CD4-positive, alpha-beta T cell (primary cell): ENCODE results near the gene MAN1C1. TPM values are rescaled to one million over a fixed set of nuclear protein-coding genes. Genes with fewer than 3 reads are reported as not detected.

Experiments
- ATAC-seq: fragments of 200-7000 bp; cut with Tn5 transposase; one replicate; pipeline ENCODE4 v1.10.0; 2022; ENCODE audit warnings: mild to moderate bottlenecking; ENCODE audit not compliant: poor library complexity
- CTCF ChIA-PET: fragments of 350-600 bp; sonication (Branson Sonifier 250); formaldehyde crosslinking; loops from one replicate; lab custom pipeline; 2021; ENCODE audit warnings: antibody characterized with exemption, inconsistent platforms; lab: Charles Lee
- POLR2A ChIA-PET: fragments of 350-600 bp; sonication (Branson Sonifier 250); formaldehyde crosslinking; loops from one replicate; lab custom pipeline; 2021; ENCODE audit warnings: antibody characterized with exemption, inconsistent platforms; lab: Charles Lee
- DNase-seq, 14 experiments: peaks; one replicate each; pipeline ENCODE4 v3.0.0-alpha.2; 2013 to 2020; ENCODE audit warnings: mixed read lengths in 2 of 14
- H3K27ac ChIP-seq, 2 donors: one replicate each; pipeline versions ENCODE4 v1.5.1 to v1.7.0; 2013; ENCODE audit warnings: low read length in 2 of 2, low read depth in 1 of 2, mild to moderate bottlenecking in 1 of 2
- H3K27me3 ChIP-seq, 2 experiments: 1 replicate in 1 of 2; 2 replicates in 1 of 2; pipeline versions ENCODE4 v1.6.1 to v1.7.0; 2013; ENCODE audit warnings: low read length in 2 of 2, control low read depth in 1 of 2, mild to moderate bottlenecking in 1 of 2, moderate library complexity in 1 of 2; ENCODE audit not compliant: insufficient read depth in 2 of 2, control insufficient read depth in 1 of 2
- H3K36me3 ChIP-seq: one replicate; pipeline ENCODE4 v1.6.1; 2013; ENCODE audit warnings: low read length, control low read depth; ENCODE audit not compliant: insufficient read depth
- H3K4me1 ChIP-seq: one replicate; pipeline ENCODE4 v1.6.1; 2013; ENCODE audit warnings: low read length, control low read depth; ENCODE audit not compliant: insufficient read depth
- H3K4me3 ChIP-seq: one replicate; pipeline ENCODE4 v1.5.1; 2013; ENCODE audit warnings: mild to moderate bottlenecking, low read length, moderate library complexity
- H3K9me3 ChIP-seq, 2 experiments: 1 replicate in 1 of 2; 2 replicates in 1 of 2; pipeline versions ENCODE4 v1.6.1 to v1.7.0; 2013; ENCODE audit warnings: low read length in 2 of 2, mild to moderate bottlenecking in 2 of 2, control low read depth in 1 of 2, moderate library complexity in 1 of 2; ENCODE audit not compliant: control insufficient read depth in 1 of 2, insufficient read depth in 1 of 2
- H3K27ac Mint-ChIP-seq: one replicate; pipeline ENCODE4 v1.8.0; 2020; ENCODE audit warnings: mixed read lengths
- H3K27me3 Mint-ChIP-seq: one replicate; pipeline ENCODE4 v1.8.0; 2021; ENCODE audit warnings: mixed read lengths
- H3K36me3 Mint-ChIP-seq: one replicate; pipeline ENCODE4 v1.8.0; 2021; ENCODE audit warnings: low read depth, mixed read lengths
- H3K4me1 Mint-ChIP-seq: one replicate; pipeline ENCODE4 v1.8.0; 2021; ENCODE audit warnings: low read depth, mixed read lengths
- H3K4me3 Mint-ChIP-seq: one replicate; pipeline ENCODE4 v1.8.0; 2020; ENCODE audit warnings: mild to moderate bottlenecking, mixed read lengths
- H3K9me3 Mint-ChIP-seq: one replicate; pipeline ENCODE4 v1.8.0; 2020; ENCODE audit warnings: mixed read lengths
- intact Hi-C, 2 experiments: fragments of 100-400 bp; cut with DNase I in 1 of 2; cut with micrococcal nuclease in 1 of 2; formaldehyde crosslinking; loops; one replicate each; pipeline versions ENCODE4 v1.15.1 to v1.9.0; 2023 to 2025; cut with DNase I, micrococcal nuclease
- polyA plus RNA-seq, 2 donors: library from polyadenylated mRNA; unstranded; fragments of 120-200 nt; gene quantifications; one replicate each; pipeline ENCODE4 v1.2.1, GENCODE V29; 2013
- total RNA-seq, 174 experiments: library from RNA in 2 of 174; stranded (reverse) in 2 of 174; gene quantifications; one replicate each; pipeline ENCODE4 v1.2.3 and lab custom pipeline; 2021 to 2026
- TF ChIP-seq, protein P1 (sequence below): fragments of 200-600 bp; IDR thresholded peaks from one replicate; pipeline ENCODE4 v1.8.0; 2022; ENCODE audit warnings: antibody characterized with exemption, mild to moderate bottlenecking

Gene MAN1C1
- total RNA-seq (10 to 100 TPM; 44.4 to 46.9 TPM), total RNA-seq (lab: John Stamatoyannopoulos, UW) (4.1 to 253 (median 77.9) reads per million in 172 experiments)
- polyA plus RNA-seq (2013, experiment 1 of 2), result 30.6 TPM
- polyA plus RNA-seq (2013, experiment 2 of 2), result 29.1 TPM

- Histone ChIP-seq H3K9me3 (no peaks in the 10 kb centered on the region), H3K36me3 (no peaks in the 10 kb centered on the region), H3K4me1 (peaks cover 55% of the 10 kb centered on the region), H3K27ac (peak within 1 kb of the TSS; percentile 27 to 84), H3K4me3 (peak within 1 kb of the TSS; percentile 73), H3K27me3 (no peaks in the 10 kb centered on the region)
- CTCF ChIA-PET, result interaction anchor here (1.0 to 2.0 kb wide), 4 partner anchors 9 to 62 kb away, joined by 3 to 5 read pairs (median 4); no protein-coding TSS in a partner anchor
- Mint-ChIP-seq H3K27ac (peak within 1 kb of the TSS; percentile 93), H3K4me1 (peaks cover 50% of the 10 kb centered on the region), H3K4me3 (peak within 1 kb of the TSS; percentile 90), H3K27me3 (no peaks in the 10 kb centered on the region), H3K36me3 (peaks cover 23% of the 10 kb centered on the region), H3K9me3 (no peaks in the 10 kb centered on the region)
- TF ChIP-seq, protein P1, sequence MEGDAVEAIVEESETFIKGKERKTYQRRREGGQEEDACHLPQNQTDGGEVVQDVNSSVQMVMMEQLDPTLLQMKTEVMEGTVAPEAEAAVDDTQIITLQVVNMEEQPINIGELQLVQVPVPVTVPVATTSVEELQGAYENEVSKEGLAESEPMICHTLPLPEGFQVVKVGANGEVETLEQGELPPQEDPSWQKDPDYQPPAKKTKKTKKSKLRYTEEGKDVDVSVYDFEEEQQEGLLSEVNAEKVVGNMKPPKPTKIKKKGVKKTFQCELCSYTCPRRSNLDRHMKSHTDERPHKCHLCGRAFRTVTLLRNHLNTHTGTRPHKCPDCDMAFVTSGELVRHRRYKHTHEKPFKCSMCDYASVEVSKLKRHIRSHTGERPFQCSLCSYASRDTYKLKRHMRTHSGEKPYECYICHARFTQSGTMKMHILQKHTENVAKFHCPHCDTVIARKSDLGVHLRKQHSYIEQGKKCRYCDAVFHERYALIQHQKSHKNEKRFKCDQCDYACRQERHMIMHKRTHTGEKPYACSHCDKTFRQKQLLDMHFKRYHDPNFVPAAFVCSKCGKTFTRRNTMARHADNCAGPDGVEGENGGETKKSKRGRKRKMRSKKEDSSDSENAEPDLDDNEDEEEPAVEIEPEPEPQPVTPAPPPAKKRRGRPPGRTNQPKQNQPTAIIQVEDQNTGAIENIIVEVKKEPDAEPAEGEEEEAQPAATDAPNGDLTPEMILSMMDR, result peak; percentile 49
- ATAC-seq (peak; percentile 56), DNase-seq (peak; percentile 69 to 95 (median 81))
- POLR2A ChIA-PET, result interaction anchor here (0.6 to 3.8 kb wide), 15 partner anchors 8 to 384 kb away, joined by 3 to 36 read pairs (median 5); partner anchors contain the start of genes MTFR1L and SYF2
- intact Hi-C loops, result loop anchor here (5.0 kb wide), 2 partner anchors 74 to 76 kb away; partner anchors contain the start of gene LDLRAP1 (in 1 of the 2)
These were observed at the start of gene MAN1C1 for GRCh38 chr1:25616095-25616986. TSS of gene MAN1C1 (plus strand) at chr1:25616791. CDS start at chr1:25617798, 1,007 bp downstream.

GRCh38 chr1:25567710-25568089, 48.9 kb upstream of the MAN1C1 start:
- H3K9me3 ChIP-seq, result no peaks in the 10 kb centered on the region
- H3K9me3 Mint-ChIP-seq, result no peaks in the 10 kb centered on the region
- DNase-seq, result no peak
- intact Hi-C loops, result loop anchor here in 1 of 2 experiments (10.0 kb wide), 1 partner anchor 63 kb away; no protein-coding TSS in a partner anchor
- peaks cover 72% of the 10 kb centered on the region for H3K4me1 Mint-ChIP-seq
- POLR2A ChIA-PET, result interaction anchor here (0.9 to 10.1 kb wide), 6 partner anchors 12 to 252 kb away, joined by 3 to 193 read pairs (median 16); partner anchors contain the start of genes LDLRAP1 and MTFR1L
- H3K27ac Mint-ChIP-seq, result peak overlapping the region; percentile 87
- TF ChIP-seq, protein P1, result no peak
- H3K36me3 ChIP-seq, result peaks cover 60% of the 10 kb centered on the region
- H3K4me3 ChIP-seq, result no peak overlapping the region
- peak overlapping the region; percentile 50 for H3K4me3 Mint-ChIP-seq
- peaks cover 95% of the 10 kb centered on the region for H3K4me1 ChIP-seq
- CTCF ChIA-PET, result interaction anchor here (2.0 kb wide), 1 partner anchor 24 kb away, joined by 7 read pairs; the partner anchor contains the start of gene LDLRAP1
- H3K27me3 Mint-ChIP-seq, result no peaks in the 10 kb centered on the region
- H3K36me3 Mint-ChIP-seq, result peaks cover 68% of the 10 kb centered on the region
- H3K27me3 ChIP-seq, result no peaks in the 10 kb centered on the region
- H3K27ac ChIP-seq, result peak overlapping the region in 1 of 2 donors; percentile 15
- no peak for ATAC-seq

GRCh38 chr1:25568090-25568833, 48.3 kb upstream of the MAN1C1 start:
- CTCF ChIA-PET, result no interaction called here
- Mint-ChIP-seq H3K27me3 (no peaks in the 10 kb centered on the region), H3K4me1 (peaks cover 72% of the 10 kb centered on the region), H3K36me3 (peaks cover 63% of the 10 kb centered on the region), H3K27ac (peak overlapping the region; percentile 87), H3K4me3 (peak overlapping the region; percentile 50), H3K9me3 (no peaks in the 10 kb centered on the region)
- Histone ChIP-seq H3K4me1 (peaks cover 95% of the 10 kb centered on the region), H3K27ac (peak overlapping the region in 1 of 2 donors; percentile 15), H3K27me3 (no peaks in the 10 kb centered on the region), H3K36me3 (peaks cover 59% of the 10 kb centered on the region), H3K9me3 (no peaks in the 10 kb centered on the region), H3K4me3 (no peak overlapping the region)
- intact Hi-C loops, result loop anchor here in 1 of 2 experiments (10.0 kb wide), 1 partner anchor 63 kb away; no protein-coding TSS in a partner anchor
- no peak for DNase-seq
- TF ChIP-seq, protein P1, result no peak
- ATAC-seq, result no peak
- POLR2A ChIA-PET, result interaction anchor here (4.1 to 10.1 kb wide), 3 partner anchors 13 to 63 kb away, joined by 29 to 193 read pairs (median 46); partner anchors contain the start of gene LDLRAP1
